ENCODE measurements around the gene NAPSA.
A peak's percentile ranks its signal among the peaks of the same experiment; 100 is the strongest.
"Not testable (repeated sequence)": the region's sequence is repeated elsewhere in the genome, so short reads cannot be mapped to it uniquely, and the experiment has no call there.

NAPSA gene

GRCh38 chr19:50330365-50331078 lies 34.9 kb downstream of the NAPSA start:
- DNase-seq (ENCODE audit: low read depth): peak; percentile 72

GRCh38 chr19:50329926-50330294 lies 35.5 kb downstream of the NAPSA start:
- not testable (repeated sequence) for DNase-seq (ENCODE audit: low read depth)

- DNase-seq (ENCODE audit: low read depth): peak; percentile 93
Measured at GRCh38 chr19:50329146-50329925, 36.1 kb downstream of the NAPSA start, which contains the start of gene KCNC3. Gene KCNC3, minus strand, starts transcription at chr19:50329377. Its CDS starts 295 bp downstream, at chr19:50329082.

DNA sequence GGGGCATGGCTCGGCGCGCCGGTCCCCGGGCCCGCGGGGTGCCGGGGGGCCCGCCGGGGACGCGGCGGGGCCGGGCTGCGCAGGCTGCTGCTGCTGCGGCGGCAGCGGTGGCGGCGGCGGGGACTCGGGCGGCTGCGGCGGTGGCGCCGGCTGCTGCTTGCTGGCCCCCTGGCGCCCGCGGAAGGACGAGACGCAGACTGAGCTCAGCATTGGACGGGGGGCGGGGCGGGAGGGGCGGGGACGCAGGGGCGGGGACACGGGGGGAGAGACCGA lies 36.6 kb downstream of the NAPSA start:
- no peak for DNase-seq (ENCODE audit: low read depth)

- no peak for DNase-seq (ENCODE audit: low read depth)
Measured at GRCh38 chr19:50328224-50328872, 37.1 kb downstream of the NAPSA start.

DNA sequence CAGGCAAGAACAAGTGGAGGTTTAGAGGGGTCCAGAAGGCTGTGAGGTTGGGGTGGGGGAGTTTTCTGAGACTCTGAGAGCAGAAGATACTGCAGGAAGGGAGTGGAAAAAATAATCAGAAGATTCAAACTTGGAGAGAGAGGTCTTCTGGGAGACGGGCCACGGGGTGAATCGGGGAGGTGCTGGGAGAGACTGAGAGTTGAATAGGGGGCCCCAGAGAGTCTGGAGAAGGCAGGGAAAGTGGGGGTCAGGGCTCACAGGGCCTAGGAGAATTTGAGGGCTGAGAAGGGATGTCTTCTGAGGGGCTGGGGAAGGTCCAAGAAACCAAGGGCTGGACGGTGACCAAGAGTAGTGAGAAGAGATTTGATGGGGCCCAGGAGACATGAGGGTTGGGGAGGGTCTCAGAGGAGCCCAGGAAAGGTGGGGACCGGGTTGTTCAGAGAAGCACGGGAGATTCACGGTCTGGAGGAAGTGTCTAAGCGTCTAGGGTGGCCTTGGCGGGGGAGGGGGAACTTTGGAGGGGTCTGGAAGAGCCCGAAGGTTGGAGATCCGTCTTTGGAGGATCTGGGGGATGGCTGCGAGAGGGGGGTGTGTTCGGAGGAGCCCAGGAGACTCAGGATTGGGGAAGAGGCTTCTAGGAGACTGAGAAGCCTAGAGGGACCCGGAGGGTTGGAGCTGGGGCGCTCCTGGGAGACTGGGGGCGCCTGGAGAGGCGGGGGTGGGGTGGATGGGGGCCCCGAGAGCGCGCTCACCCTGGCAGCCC lies 37.8 kb downstream of the NAPSA start:
- DNase-seq (ENCODE audit: low read depth): no peak

- DNase-seq (ENCODE audit: low read depth): no peak
Measured at GRCh38 chr19:50327013-50327412, 38.4 kb downstream of the NAPSA start.

DNA sequence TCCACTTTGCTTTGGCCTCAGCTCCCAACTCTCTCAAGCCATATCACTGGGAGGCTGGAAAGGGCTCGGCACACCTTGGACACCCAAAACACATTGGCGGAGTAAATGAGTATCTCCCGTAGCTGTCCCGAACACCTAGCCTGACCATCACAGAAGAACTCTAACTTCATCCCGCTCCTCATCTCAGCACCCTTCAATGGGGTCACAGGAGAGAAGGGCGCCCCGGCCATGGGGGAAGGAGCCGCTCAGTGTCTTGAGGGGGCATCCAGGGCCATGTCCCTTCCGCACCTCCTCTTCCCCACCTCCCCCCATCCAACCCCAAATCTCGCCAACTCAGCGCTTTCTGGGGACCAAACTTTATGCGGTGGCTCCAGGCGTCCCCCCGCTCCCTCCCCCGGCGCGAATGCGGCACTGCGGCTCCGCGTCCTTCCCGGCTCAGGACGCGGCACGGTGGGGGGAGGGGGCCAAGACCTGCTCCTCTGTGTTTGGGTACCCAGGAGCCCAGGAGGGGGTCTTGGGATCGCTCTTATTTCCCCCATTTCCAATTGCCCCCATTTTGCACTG lies 39.3 kb downstream of the NAPSA start:
- no peak for DNase-seq (ENCODE audit: low read depth)

DNA sequence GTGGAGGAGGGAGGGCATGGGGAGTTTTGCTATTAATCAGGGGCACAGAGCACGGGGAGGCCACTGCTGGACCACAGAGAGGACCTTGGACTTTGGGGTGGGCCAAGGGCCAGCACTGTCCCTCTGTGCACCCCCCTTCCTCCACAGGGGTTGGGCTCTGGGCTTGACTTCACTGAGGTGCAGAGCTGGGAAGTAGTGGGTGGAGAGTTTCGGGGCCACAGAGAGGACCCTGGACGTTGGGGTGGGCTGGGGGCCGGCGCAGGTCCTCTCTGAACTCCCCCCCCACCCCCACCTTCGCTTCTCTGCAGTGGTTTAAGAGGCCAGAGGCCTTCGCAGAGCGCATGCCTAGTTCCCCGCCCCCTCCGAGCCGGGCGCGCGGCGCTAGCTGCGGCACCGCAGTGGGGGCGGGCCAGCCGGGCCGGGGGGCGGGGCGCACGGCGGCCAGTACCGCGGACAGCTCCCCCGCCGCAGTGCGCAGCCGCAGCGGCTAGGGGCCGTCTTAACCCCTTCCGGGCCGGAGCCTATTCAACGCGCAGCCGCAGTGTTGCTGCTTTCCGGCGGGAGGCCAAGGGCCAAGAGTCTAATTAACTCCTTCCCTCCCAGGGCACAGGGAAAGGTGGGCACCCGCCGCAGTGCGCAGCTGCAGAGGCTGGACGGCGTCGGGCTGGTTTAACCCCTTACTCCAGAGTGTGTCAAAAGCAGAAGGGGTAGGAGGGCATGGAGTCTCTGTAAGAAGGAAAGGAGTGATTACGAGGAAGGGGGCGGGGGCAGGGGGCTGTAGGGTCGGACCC lies 39.9 kb downstream of the NAPSA start:
- DNase-seq (ENCODE audit: low read depth): peak; percentile 43

DNA sequence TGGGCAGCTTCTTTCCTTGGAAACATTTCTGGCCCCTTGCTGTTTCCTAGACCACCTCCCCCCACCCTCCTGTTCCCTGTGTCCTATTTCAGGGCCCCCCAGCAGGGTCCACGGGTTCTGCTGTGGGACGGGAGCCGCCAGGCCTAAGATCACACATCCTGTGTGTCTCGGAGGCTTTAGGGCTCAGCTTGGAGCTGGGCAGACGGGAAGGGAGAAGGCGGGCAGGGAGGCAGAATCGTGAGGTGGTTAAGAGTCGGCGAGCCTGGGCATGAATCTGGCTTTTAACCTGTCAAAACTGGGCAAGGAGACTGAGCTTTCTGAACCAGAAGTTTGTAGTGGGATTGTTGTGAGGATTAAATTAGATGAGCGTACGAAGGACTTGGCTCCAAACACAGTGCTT lies 41.1 kb downstream of the NAPSA start:
- no peak for DNase-seq (ENCODE audit: low read depth)

- DNase-seq (ENCODE audit: low read depth): no peak
Measured at GRCh38 chr19:50323782-50324133, 41.7 kb downstream of the NAPSA start.

DNA sequence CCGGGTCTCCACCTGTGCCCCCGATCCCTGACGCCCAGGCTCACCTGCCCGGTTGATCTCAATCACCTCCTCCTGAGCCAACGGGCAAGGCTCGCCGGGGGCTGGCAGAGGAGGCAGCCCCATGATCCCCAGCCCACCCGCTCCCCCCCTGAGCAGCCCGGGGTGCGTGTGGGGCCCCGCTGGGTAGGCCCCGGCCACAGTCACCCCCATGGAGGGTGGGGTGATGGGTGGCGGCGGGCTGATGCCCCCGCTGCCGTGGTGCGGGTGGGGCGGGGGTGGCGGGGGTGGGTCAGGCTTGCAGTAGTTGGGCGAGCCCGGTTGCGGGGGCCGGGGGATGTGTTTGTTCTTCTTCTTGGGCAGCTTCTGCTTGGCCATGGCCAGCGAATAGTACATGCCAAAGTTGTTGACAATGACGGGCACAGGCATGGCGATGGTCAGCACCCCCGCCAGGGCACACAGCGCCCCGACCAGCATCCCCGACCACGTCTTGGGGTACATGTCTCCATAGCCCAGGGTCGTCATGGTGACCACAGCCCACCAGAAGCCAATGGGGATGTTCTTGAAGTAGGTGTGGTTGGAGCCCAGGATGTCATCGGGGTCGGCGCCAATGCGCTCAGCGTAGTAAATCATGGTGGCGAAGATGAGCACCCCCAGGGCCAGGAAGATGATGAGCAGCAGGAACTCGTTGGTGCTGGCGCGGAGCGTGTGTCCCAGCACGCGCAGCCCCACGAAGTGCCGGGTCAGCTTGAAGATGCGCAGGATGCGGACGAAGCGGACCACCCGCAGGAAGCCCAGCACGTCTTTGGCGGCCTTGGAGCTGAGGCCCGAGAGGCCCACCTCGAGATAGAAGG lies 42.3 kb downstream of the NAPSA start:
- no peak for DNase-seq (ENCODE audit: low read depth)

DNA sequence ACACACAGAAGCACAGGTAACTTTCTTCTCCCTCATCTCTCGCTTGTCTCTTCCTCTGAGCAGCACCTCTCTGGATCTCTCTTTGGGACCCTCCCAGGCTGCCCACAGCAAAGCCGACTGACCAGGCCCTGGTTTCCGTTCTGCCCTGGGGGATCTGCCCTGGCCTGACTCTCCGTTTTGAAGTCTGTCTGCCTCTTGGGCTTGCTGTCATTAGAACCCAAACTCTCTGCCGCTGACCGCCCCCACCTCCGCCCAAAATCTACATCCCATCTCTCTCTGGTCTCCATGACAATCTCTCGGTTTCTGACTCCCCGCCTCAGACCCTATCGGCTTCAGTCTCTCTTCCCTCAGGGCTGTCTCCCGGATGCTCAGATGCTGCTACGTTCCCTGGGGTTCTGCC lies 43.2 kb downstream of the NAPSA start:
- DNase-seq (ENCODE audit: low read depth): no peak

- no peak for DNase-seq (ENCODE audit: low read depth)
Measured at GRCh38 chr19:50321831-50322230, 43.6 kb downstream of the NAPSA start.

DNA sequence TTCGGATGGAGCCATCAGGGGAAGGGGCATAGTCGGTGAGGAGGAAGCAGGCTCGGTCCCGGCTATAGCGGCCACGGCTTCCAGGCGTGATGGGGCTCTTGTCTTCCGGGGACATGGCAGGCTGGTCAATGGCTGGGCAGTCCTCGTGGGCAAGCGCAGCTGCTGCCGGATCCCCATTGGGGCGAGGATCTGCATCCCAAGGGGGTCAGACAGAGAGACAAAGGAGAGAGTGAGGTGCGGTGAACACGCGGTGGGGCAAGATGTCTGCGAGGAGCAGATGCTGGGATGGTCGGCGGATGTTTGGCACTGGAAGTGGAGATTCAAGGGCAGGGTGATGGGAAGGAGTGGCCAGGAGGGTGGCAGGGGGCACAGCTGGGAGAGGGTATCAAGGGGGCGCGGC lies 44.8 kb downstream of the NAPSA start:
- DNase-seq (ENCODE audit: low read depth): no peak

DNA sequence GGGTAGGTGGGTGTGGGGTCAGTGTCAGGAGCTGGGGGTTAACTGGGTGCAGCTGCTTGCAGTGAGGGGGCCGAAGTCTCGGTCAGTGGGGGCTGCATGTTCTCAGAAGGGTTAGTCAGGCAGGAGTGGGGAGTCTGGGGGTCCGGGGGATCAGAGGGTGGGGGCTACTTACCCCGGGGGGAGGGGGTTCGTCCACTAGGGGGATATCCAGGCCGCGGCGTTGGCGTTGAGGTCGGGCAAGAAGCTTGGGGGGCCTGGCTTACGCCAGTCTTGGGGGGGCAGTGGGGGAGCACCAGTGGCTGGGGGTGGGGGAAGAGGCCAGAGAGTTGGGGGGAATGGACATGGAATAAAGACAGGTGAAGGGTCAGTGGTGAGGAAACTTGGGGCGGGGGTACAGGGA lies 45.4 kb downstream of the NAPSA start:
- no peak for DNase-seq (ENCODE audit: low read depth)

DNA sequence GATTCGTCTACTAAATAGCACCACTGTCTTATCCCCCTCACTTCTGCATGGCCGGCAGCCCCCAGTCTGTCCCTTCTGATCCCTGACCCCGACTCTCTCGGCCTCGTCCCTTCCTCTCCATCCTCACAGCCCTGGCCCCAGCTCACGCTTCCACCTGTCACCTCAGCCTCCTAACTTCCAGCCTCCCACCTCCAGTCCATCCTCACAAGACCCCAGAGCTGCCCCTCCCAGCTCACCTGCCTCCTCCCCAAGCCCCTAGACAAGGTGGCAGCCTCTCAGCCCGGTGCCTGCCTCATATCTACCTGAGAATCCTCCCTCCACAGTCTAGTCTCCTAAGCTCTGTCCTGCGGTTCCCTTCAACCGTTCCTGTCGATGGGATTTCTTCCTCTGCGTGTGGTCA lies 46.3 kb downstream of the NAPSA start:
- no peak for DNase-seq (ENCODE audit: low read depth)

- no peak for DNase-seq (ENCODE audit: low read depth)
Measured at GRCh38 chr19:50318438-50318837, 47.0 kb downstream of the NAPSA start.

- no peak for DNase-seq (ENCODE audit: low read depth)
Measured at GRCh38 chr19:50317115-50317514, 48.3 kb downstream of the NAPSA start.

- DNase-seq (ENCODE audit: low read depth): no peak
Measured at GRCh38 chr19:50315773-50316448, 49.5 kb downstream of the NAPSA start.
